VCaP (cell line): ENCODE results near the gene ST6GALNAC4.

Source experiments
- H3K27ac ChIP-seq: fragments of 450-650 bp; 2 replicates; pipeline ENCODE4 v1.5.1; 2017
- CTCF ChIP-seq: fragments of 450-650 bp; conservative IDR thresholded peaks from 2 replicates; pipeline ENCODE4 v1.5.1; 2017; ENCODE audit warnings: mild to moderate bottlenecking, moderate library complexity

The ST6GALNAC4 gene

GRCh38 chr9:127931092-127931881, 14.4 kb upstream of the ST6GALNAC4 start:
- peak overlapping the region; percentile 50 for H3K27ac ChIP-seq
- no peak for TF ChIP-seq CTCF

DNA sequence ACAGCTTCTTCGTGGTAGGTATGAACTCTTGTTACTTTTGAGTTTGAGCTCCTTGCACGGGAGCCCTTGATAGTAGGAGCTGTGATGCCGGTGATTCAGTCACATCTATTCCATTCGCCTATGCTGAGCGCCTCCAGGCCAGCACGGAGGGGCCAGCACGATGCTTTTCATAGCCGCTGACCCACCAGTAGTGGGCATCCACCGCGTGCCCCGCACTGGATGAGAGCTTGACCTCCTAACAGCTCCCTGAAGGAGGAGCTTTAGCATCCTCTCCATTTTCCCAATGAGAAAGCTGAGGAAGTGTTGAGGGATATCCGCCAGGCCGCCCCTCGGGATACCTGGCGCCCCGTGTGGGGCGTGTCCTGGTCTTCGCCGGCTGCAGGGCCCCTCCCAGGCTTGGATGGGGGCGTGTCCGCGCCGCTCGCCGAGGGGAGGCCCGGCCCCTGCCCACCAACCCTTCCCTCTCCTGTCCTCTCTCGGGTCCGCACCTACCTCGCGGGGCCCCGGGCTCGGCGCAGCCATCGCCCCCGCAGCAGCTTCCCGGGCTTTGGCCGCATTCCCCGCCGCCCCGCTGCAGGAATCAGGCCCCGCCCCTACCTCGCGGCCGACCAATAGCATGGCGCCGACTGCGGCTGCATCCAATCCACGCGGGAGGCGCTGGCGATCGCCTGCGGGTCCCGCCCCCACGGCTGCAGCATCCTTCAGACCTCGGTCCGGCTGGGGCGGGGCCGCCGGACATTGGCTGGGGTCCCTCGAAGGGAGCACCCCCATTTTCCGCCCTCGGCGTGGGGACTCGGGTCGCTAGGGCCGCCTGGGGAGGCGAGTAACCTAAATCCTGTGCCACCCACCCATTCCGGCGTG, 13.6 kb upstream of the ST6GALNAC4 start, which contains the start of gene PIP5KL1:
Gene PIP5KL1 (minus strand): TSS at position 547 of the 861 bp plus-strand sequence. CDS start 25 bp downstream, at position 522.
- TF ChIP-seq CTCF, result 0 out of 2 replicates have a peak, but pooled peaks have one; percentile 21
- peak within 1 kb of the TSS; percentile 50 for H3K27ac ChIP-seq

DNA sequence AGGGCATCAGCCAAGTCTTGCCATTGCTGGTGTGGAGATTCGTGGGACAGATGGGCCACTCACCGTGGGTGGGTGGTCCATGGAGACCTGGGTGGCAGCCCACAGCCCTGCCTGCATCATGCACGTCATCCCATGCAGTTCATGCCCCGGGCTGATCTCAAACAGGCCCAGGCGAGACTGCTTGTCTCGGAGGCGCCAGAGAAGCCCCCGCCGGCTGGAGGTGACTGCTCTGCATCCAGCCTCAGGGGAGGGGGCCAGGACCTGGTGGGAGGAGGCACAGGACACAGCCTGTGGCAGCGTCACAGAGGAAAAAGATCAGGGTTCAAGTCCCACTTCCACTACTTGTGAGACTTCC, 12.8 kb upstream of the ST6GALNAC4 start:
- TF ChIP-seq CTCF, result no peak
- H3K27ac ChIP-seq, result no peak overlapping the region

DNA sequence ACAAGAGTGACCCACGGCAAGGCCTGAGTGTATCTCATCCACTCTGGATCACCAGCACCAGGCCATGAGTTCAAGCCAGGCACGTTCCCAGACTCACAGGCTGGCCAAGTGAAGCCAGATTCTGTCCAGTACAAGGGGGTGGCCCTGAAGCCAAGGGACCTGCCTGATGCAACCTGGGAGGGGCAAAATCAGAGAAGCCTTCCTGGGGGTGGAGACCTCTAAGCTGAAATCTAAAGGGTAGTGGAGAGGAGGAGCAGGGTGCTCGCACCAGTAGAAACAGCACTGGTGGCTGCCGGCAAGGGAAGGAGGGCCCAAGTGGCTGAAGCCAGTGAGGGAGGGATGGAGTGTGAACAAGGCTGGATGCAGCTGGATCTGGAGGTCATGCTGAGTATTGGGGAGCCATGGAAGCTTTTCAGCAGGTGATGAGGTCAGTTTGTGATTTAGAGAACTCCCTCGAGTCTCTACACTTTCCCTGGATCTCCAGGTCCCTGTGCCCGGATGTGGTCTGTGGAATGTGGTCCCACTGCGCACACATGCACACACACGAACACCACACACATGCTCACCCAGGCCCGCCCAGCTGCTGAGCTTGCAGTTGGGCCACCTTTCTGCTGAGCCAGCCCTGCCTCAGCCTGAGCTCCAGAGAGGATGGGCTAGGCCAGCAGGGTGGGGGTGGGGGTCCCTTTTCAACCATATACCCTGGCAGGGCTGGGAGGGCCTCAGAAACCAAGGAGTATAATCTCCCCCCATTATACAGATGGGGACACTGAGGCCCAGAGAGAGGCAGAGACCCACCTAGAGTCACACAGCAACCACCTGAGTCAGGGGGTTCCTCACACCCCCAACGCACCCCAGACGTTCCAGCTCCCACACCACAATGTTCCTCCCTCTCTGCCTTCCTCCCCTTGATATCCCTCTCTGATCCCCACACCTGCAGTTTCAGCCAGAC, 12.1 kb upstream of the ST6GALNAC4 start:
- TF ChIP-seq CTCF, result no peak
- H3K27ac ChIP-seq, result no peak overlapping the region

DNA sequence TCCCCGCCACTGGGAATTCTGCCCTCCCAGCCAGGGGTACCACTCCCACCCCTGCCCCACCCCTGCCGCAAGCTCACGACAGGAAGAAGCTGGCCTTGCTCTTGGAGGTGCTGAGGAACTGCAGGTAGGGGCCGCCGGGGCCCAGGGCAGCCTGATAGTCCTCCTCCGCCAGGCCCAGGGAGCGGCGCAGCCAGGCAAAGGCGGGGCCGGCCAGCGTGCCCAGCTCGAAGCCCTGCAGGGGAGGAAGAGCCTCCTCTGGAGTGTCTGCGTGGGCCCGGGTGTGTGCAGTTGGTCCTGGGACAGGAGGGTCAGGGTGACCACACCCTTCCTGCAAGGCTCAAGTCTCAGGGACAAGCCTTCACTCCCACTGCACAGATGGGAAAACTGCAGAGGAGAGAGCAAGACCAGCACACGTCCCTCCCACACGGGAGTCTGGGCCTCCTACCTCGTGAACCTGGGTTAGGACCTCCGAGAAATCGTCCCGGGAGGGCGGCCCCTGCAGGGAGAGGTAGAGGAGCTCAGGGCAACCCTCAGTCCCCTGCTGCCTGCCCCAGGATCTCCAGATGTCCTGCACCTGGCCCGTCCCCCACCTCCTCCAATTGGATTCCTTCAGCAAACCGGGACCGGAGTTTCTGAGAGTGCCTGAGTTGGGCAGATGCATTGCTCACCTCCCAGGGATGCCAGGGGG, 11.3 kb upstream of the ST6GALNAC4 start:
- H3K27ac ChIP-seq, result peak overlapping the region; percentile 54; the same call in 1 of the 2 replicates
- TF ChIP-seq CTCF, result no peak

DNA sequence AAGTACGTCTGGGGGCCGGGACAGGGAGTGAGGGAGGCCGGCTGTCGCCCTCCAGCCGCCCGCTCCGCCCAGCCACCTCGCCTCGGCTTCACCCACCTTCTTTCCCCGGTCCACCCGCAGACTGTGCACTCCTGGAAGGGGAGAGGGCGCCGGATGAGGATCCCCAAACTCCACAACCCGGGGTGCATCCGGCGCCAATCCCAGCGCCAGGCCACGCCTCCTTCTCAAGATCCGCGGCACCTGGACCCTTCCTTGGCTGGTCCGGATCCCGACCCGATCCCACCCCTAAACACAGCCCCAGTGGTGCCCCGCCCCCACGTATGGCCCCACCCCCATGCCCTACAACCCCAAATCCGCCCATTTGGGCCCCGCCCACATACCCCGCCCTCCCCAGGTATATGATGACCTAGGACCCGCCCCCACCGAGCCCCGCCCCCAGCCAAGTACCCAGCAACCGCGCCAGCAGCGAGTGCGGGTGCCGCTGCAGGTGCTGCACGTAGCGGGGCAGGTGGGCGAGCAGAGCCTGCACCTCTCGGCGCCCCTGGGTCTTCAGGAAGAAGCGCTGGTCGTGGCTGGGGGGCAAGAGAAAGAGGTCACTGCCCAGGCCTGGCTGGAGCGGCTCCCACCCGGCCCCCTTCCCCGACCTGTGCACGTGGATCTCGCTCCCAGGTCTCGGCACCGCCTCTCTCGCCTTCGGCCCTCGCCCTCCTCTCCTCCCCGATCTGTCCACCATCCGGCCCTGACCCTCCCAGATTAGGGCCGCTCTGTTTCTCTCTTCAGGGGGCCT, 10.6 kb upstream of the ST6GALNAC4 start:
- no peak for TF ChIP-seq CTCF

More for the DNA sequence above, 10.6 kb upstream of the ST6GALNAC4 start:
- H3K27ac ChIP-seq, result peak overlapping the region; percentile 54; the same call in 1 of the 2 replicates
